ENCODE results near the gene TMOD1.
"Not testable (repeated sequence)": the region's sequence is repeated elsewhere in the genome, so short reads cannot be mapped to it uniquely, and the experiment has no call there.

Gene TMOD1

GRCh38 chr9:97567894-97568202 is 66.4 kb downstream of the TMOD1 start:
- Histone ChIP-seq H3K36me3 (ENCODE audit: insufficient read depth, low read length) (no peaks in the 10 kb centered on the region), H3K9me3 (ENCODE audit: control insufficient read depth, insufficient read depth, low read length) (no peaks in the 10 kb centered on the region), H3K9ac (ENCODE audit: low read depth, low read length) (no peak overlapping the region), H3K4me1 (ENCODE audit: insufficient read depth, low read length) (no peaks in the 10 kb centered on the region)

- Histone ChIP-seq H3K36me3 (ENCODE audit: insufficient read depth, low read length) (no peaks in the 10 kb centered on the region), H3K4me1 (ENCODE audit: insufficient read depth, low read length) (no peaks in the 10 kb centered on the region)
Observed at GRCh38 chr9:97568461-97569275, 67.2 kb downstream of the TMOD1 start.

GRCh38 chr9:97570899-97571298 is 69.4 kb downstream of the TMOD1 start:
- no peaks in the 10 kb centered on the region for H3K9me3 ChIP-seq (ENCODE audit: control insufficient read depth, insufficient read depth, low read length)
- no peak overlapping the region for H3K9ac ChIP-seq (ENCODE audit: low read depth, low read length)
- H3K4me1 ChIP-seq (ENCODE audit: insufficient read depth, low read length) = no peaks in the 10 kb centered on the region
- no peaks in the 10 kb centered on the region for H3K36me3 ChIP-seq (ENCODE audit: insufficient read depth, low read length)

More at GRCh38 chr9:97568461-97569275, 67.2 kb downstream of the TMOD1 start:
- Histone ChIP-seq H3K9me3 (ENCODE audit: control insufficient read depth, insufficient read depth, low read length) (no peaks in the 10 kb centered on the region), H3K9ac (ENCODE audit: low read depth, low read length) (no peak overlapping the region)

- H3K36me3 ChIP-seq (ENCODE audit: insufficient read depth, low read length) = no peaks in the 10 kb centered on the region
- H3K9me3 ChIP-seq (ENCODE audit: control insufficient read depth, insufficient read depth, low read length) = no peaks in the 10 kb centered on the region
- H3K9ac ChIP-seq (ENCODE audit: low read depth, low read length) = no peak overlapping the region
- no peaks in the 10 kb centered on the region for H3K4me1 ChIP-seq (ENCODE audit: insufficient read depth, low read length)
Observed at GRCh38 chr9:97571664-97572063, 70.2 kb downstream of the TMOD1 start.

- Histone ChIP-seq H3K36me3 (ENCODE audit: insufficient read depth, low read length) (no peaks in the 10 kb centered on the region), H3K9ac (ENCODE audit: low read depth, low read length) (no peak overlapping the region), H3K9me3 (ENCODE audit: control insufficient read depth, insufficient read depth, low read length) (no peaks in the 10 kb centered on the region), H3K4me1 (ENCODE audit: insufficient read depth, low read length) (no peaks in the 10 kb centered on the region)
Observed at GRCh38 chr9:97572196-97572891, 70.9 kb downstream of the TMOD1 start.

GRCh38 chr9:97572892-97573365 is 71.5 kb downstream of the TMOD1 start:
- H3K9me3 ChIP-seq (ENCODE audit: control insufficient read depth, insufficient read depth, low read length) = no peaks in the 10 kb centered on the region
- H3K36me3 ChIP-seq (ENCODE audit: insufficient read depth, low read length) = no peaks in the 10 kb centered on the region
- H3K9ac ChIP-seq (ENCODE audit: low read depth, low read length) = no peak overlapping the region
- no peaks in the 10 kb centered on the region for H3K4me1 ChIP-seq (ENCODE audit: insufficient read depth, low read length)

- no peak overlapping the region for H3K9ac ChIP-seq (ENCODE audit: low read depth, low read length)
- no peaks in the 10 kb centered on the region for H3K9me3 ChIP-seq (ENCODE audit: control insufficient read depth, insufficient read depth, low read length)
Observed at GRCh38 chr9:97573482-97574073, 72.1 kb downstream of the TMOD1 start.

GRCh38 chr9:97574101-97574571 is 72.7 kb downstream of the TMOD1 start:
- not testable (repeated sequence) for H3K36me3 ChIP-seq (ENCODE audit: insufficient read depth, low read length)

More at GRCh38 chr9:97573482-97574073, 72.1 kb downstream of the TMOD1 start:
- Histone ChIP-seq H3K4me1 (ENCODE audit: insufficient read depth, low read length) (no peaks in the 10 kb centered on the region), H3K36me3 (ENCODE audit: insufficient read depth, low read length) (no peaks in the 10 kb centered on the region)

GRCh38 chr9:97574921-97575672 is 73.6 kb downstream of the TMOD1 start:
- not testable (repeated sequence) for H3K9ac ChIP-seq (ENCODE audit: low read depth, low read length); H3K9me3 ChIP-seq (ENCODE audit: control insufficient read depth, insufficient read depth, low read length); H3K4me1 ChIP-seq (ENCODE audit: insufficient read depth, low read length); H3K36me3 ChIP-seq (ENCODE audit: insufficient read depth, low read length)

More at GRCh38 chr9:97574101-97574571, 72.7 kb downstream of the TMOD1 start:
- H3K9ac ChIP-seq (ENCODE audit: low read depth, low read length); H3K9me3 ChIP-seq (ENCODE audit: control insufficient read depth, insufficient read depth, low read length); H3K4me1 ChIP-seq (ENCODE audit: insufficient read depth, low read length): not testable (repeated sequence)

GRCh38 chr9:97575673-97576200 is 74.3 kb downstream of the TMOD1 start:
- H3K9ac ChIP-seq (ENCODE audit: low read depth, low read length) = no peak overlapping the region
- H3K9me3 ChIP-seq (ENCODE audit: control insufficient read depth, insufficient read depth, low read length) = no peaks in the 10 kb centered on the region
- H3K36me3 ChIP-seq (ENCODE audit: insufficient read depth, low read length) = no peaks in the 10 kb centered on the region
- no peaks in the 10 kb centered on the region for H3K4me1 ChIP-seq (ENCODE audit: insufficient read depth, low read length)

GRCh38 chr9:97577051-97577450 is 75.6 kb downstream of the TMOD1 start:
- H3K36me3 ChIP-seq (ENCODE audit: insufficient read depth, low read length) = no peaks in the 10 kb centered on the region
- no peak overlapping the region for H3K9ac ChIP-seq (ENCODE audit: low read depth, low read length)
- no peaks in the 10 kb centered on the region for H3K9me3 ChIP-seq (ENCODE audit: control insufficient read depth, insufficient read depth, low read length)
- no peaks in the 10 kb centered on the region for H3K4me1 ChIP-seq (ENCODE audit: insufficient read depth, low read length)

- Histone ChIP-seq H3K9me3 (ENCODE audit: control insufficient read depth, insufficient read depth, low read length) (no peaks in the 10 kb centered on the region), H3K4me1 (ENCODE audit: insufficient read depth, low read length) (no peaks in the 10 kb centered on the region), H3K9ac (ENCODE audit: low read depth, low read length) (no peak overlapping the region), H3K36me3 (ENCODE audit: insufficient read depth, low read length) (no peaks in the 10 kb centered on the region)
Observed at GRCh38 chr9:97578846-97579245, 77.4 kb downstream of the TMOD1 start.

GRCh38 chr9:97579914-97580313 is 78.4 kb downstream of the TMOD1 start:
- no peaks in the 10 kb centered on the region for H3K4me1 ChIP-seq (ENCODE audit: insufficient read depth, low read length)
- H3K9me3 ChIP-seq (ENCODE audit: control insufficient read depth, insufficient read depth, low read length) = no peaks in the 10 kb centered on the region
- no peaks in the 10 kb centered on the region for H3K36me3 ChIP-seq (ENCODE audit: insufficient read depth, low read length)
- H3K9ac ChIP-seq (ENCODE audit: low read depth, low read length) = no peak overlapping the region

GRCh38 chr9:97581590-97581989 is 80.1 kb downstream of the TMOD1 start:
- H3K9me3 ChIP-seq (ENCODE audit: control insufficient read depth, insufficient read depth, low read length); H3K4me1 ChIP-seq (ENCODE audit: insufficient read depth, low read length); H3K36me3 ChIP-seq (ENCODE audit: insufficient read depth, low read length): not testable (repeated sequence)

More at GRCh38 chr9:97581590-97581989, 80.1 kb downstream of the TMOD1 start:
- H3K9ac ChIP-seq (ENCODE audit: low read depth, low read length) = not testable (repeated sequence)

Measured in ES-I3 (cell line).